ENCODE measurements around the gene CYP2D6. TPM values are rescaled to one million over a fixed set of nuclear protein-coding genes. Genes with fewer than 3 reads are reported as not detected.
A peak's percentile ranks its signal among the peaks of the same experiment; 100 is the strongest.

Gene CYP2D6
- total RNA-seq, 1 donor from 2014 or later = 1.4 TPM

GRCh38 chr22:42090596-42091454 is 39.8 kb downstream of the CYP2D6 start, which contains the start of gene NDUFA6:
TSS of gene NDUFA6 (minus strand) at chr22:42090772. CDS start at chr22:42090744, 28 bp downstream.
- peak; percentile 99 for DNase-seq (ENCODE audit: extremely low spot score, unreplicated experiment)
- peak; percentile 90 for TF ChIP-seq CTCF (IDR thresholded peaks at IDR 0.05)
- Mint-ChIP-seq H3K9me3 (ENCODE audit: unreplicated experiment) (no peaks in the 10 kb centered on the region), H3K27ac (ENCODE audit: unreplicated experiment) (peak within 1 kb of the TSS; percentile 98), H3K36me3 (ENCODE audit: unreplicated experiment) (peaks cover 25% of the 10 kb centered on the region), H3K27me3 (ENCODE audit: unreplicated experiment) (no peaks in the 10 kb centered on the region), H3K4me1 (ENCODE audit: unreplicated experiment) (peaks cover 23% of the 10 kb centered on the region), H3K4me3 (ENCODE audit: unreplicated experiment) (peak within 1 kb of the TSS; percentile 97)

GRCh38 chr22:42086051-42086450 is 44.6 kb downstream of the CYP2D6 start:
- Mint-ChIP-seq H3K4me3 (ENCODE audit: unreplicated experiment) (no peak overlapping the region), H3K4me1 (ENCODE audit: unreplicated experiment) (peaks cover 25% of the 10 kb centered on the region), H3K36me3 (ENCODE audit: unreplicated experiment) (peaks cover 40% of the 10 kb centered on the region)

GRCh38 chr22:42084874-42085273 is 45.7 kb downstream of the CYP2D6 start:
- H3K36me3 Mint-ChIP-seq (ENCODE audit: unreplicated experiment) = peaks cover 40% of the 10 kb centered on the region
- no peaks in the 10 kb centered on the region for H3K9me3 Mint-ChIP-seq (ENCODE audit: unreplicated experiment)
- no peak for TF ChIP-seq CTCF (IDR thresholded peaks at IDR 0.05)
- no peak overlapping the region for H3K4me3 Mint-ChIP-seq (ENCODE audit: unreplicated experiment)
- H3K4me1 Mint-ChIP-seq (ENCODE audit: unreplicated experiment) = peaks cover 30% of the 10 kb centered on the region
- DNase-seq (ENCODE audit: extremely low spot score, unreplicated experiment) = no peak
- H3K27ac Mint-ChIP-seq (ENCODE audit: unreplicated experiment) = no peak overlapping the region
- H3K27me3 Mint-ChIP-seq (ENCODE audit: unreplicated experiment) = no peaks in the 10 kb centered on the region

More at GRCh38 chr22:42086051-42086450, 44.6 kb downstream of the CYP2D6 start:
- DNase-seq (ENCODE audit: extremely low spot score, unreplicated experiment) = no peak
- no peak for TF ChIP-seq CTCF (IDR thresholded peaks at IDR 0.05)
- Mint-ChIP-seq H3K9me3 (ENCODE audit: unreplicated experiment) (no peaks in the 10 kb centered on the region), H3K27ac (ENCODE audit: unreplicated experiment) (no peak overlapping the region), H3K27me3 (ENCODE audit: unreplicated experiment) (no peaks in the 10 kb centered on the region)

GRCh38 chr22:42083119-42083518 is 47.5 kb downstream of the CYP2D6 start:
- Mint-ChIP-seq H3K4me1 (ENCODE audit: unreplicated experiment) (peaks cover 25% of the 10 kb centered on the region), H3K9me3 (ENCODE audit: unreplicated experiment) (no peaks in the 10 kb centered on the region), H3K27me3 (ENCODE audit: unreplicated experiment) (no peaks in the 10 kb centered on the region), H3K4me3 (ENCODE audit: unreplicated experiment) (no peak overlapping the region), H3K36me3 (ENCODE audit: unreplicated experiment) (peaks cover 32% of the 10 kb centered on the region), H3K27ac (ENCODE audit: unreplicated experiment) (no peak overlapping the region)
- TF ChIP-seq CTCF (IDR thresholded peaks at IDR 0.05) = no peak
- no peak for DNase-seq (ENCODE audit: extremely low spot score, unreplicated experiment)

- TF ChIP-seq CTCF (IDR thresholded peaks at IDR 0.05) = no peak
- peak overlapping the region; percentile 99 for H3K27ac Mint-ChIP-seq (ENCODE audit: unreplicated experiment)
- peaks cover 23% of the 10 kb centered on the region for H3K4me1 Mint-ChIP-seq (ENCODE audit: unreplicated experiment)
- no peaks in the 10 kb centered on the region for H3K27me3 Mint-ChIP-seq (ENCODE audit: unreplicated experiment)
- DNase-seq (ENCODE audit: extremely low spot score, unreplicated experiment) = no peak
- no peaks in the 10 kb centered on the region for H3K9me3 Mint-ChIP-seq (ENCODE audit: unreplicated experiment)
- peak overlapping the region; percentile 83 for H3K4me3 Mint-ChIP-seq (ENCODE audit: unreplicated experiment)
- peaks cover 13% of the 10 kb centered on the region for H3K36me3 Mint-ChIP-seq (ENCODE audit: unreplicated experiment)
These were observed 50.3 kb downstream of the CYP2D6 start for GRCh38 chr22:42080287-42080686.

Data from osteocyte (in vitro differentiated cells).